Fibroblast of gingiva (primary cell): ENCODE results near the gene SUSD6.
"Not testable (repeated sequence)": the region's sequence is repeated elsewhere in the genome, so short reads cannot be mapped to it uniquely, and the experiment has no call there.

Experiments
- DNase-seq: peaks from one replicate; pipeline ENCODE4 v3.0.0-alpha.2; 2011; ENCODE audit warnings: low read depth

SUSD6 gene

DNA sequence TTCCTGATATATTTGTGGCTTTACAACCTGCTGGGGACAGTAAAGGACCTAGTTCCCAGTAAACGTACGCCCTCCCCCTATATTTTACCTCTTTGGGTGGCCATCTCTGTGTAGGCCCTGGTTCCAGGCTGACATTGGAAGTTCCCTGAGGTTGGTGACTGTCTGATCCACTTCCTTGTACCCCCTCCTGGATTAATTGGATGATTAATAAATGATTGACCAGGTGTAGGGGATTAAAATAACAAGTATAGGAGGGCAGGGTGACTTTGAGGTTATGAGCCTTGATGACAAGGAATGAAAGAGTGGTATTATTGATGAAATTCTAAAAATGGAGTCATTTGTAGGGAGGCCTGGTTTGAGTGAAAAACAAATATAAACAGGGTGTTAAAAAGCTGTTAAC, 9.6 kb downstream of the SUSD6 start:
- DNase-seq: no peak

DNA sequence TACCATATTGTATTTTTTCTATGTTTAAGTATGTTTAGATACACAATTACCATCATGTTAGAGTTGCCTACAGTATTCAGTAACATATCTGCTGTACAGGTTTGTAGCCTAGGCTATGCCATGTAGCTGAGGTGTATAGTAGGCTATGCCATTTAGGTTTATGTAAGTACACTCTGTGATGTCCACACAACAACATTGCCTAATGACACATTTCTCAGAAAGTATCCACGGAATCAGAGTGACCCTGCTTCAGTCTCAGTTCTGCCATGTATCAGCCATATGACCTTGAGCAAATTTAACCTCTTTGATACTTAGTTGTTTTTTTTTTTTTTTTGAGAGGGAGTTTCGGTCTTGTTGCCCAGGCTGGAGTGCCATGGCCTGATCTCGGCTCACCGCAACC, 12.7 kb downstream of the SUSD6 start:
- DNase-seq: no peak

DNA sequence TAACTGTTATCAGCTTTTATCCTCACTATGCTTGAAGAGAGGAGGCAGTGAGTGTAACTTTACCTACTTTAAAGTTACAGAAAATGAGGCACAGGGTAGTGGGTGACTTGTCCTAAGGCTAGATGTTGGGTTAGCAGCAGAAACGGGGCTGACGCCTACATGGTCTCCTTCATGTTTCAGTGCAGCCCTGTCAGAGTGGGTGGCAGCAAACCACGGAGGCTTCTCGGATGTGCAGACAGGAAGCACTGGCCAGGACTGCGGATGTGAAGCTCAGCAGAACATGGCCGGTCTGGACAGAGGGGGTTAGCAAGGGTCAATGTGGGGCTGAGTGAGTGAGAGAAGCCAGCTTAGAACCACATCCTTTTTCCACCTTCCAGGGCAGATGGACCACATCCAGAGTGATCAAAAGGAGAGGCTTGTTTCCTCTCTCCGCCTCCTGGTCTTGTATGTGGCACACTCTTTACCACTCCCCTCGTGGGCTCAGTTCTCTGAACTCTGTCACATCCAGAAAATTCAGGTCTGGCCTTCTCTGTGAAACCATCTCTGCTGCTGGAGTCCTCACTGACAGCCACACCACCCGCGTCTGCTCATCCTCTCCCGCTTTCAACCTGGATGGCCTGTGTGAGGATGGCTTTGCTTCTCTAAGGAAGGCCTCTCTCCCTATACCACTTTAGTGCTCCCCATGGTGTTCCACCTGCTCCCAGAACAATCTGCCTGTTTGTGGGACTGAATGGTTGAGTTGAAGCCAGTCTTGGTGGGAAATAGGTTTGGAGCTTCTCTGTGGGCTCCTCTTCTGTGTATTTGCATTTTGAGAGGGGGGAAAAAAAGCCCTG, 14.1 kb downstream of the SUSD6 start:
- DNase-seq: no peak

DNA sequence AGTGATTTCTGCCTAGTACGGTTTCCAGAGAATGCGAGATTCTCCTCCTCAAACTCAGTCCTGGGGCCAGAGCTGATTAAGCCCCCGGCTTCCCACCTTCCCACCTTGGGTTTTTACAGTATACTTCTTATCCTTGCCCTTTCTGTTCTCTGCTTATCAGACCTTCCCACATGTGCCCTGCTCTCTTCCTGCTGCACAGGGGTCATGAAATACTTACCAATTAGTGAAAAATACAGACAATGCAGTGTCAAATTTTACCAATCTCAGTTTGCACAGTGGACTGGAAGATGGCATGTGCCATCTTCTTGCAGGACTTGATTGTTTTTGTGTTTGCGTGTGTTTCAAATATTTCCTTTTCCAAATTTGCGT, 14.7 kb downstream of the SUSD6 start:
- DNase-seq: no peak

DNA sequence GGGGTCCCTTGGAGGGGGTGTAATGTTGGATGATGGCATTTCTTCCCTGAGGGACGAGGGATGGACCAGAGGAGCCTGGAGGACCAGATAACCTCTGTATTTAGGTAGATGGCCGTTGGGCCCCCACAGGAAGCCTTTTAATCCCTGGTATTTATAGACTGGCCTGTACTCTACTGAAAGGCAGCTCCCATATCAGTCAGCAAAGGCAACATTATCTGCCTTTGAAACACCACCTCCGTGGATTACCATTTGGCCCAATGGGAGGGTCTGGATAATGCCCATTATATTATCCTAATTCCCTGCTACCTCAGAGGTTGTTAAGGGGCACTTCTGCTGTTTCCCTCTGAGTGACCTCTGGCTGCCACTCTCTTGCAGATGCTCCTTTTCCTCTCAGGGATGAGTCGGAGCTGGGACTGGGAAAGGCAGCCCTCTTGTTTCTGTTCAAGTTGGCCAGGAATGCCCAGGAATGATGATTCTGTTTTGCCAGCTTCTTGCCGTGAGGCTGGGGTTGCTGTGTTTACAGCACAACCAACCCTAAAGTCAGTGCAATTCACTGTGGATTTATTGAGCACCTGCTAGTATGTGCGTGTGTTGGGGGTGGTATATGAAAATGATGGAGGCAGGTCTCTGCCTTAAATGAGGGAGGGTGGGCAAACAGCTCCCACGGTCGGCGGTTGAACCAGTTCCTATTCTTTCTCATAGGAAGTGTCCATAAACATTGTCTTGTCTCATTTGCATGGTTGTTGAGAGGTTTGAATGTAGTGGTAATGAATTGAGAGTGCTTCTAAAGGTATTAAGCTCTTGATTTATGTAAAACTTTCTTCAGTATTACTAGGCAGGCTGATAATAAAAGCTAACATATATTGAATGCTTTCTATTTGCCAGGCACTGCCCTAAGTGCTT, 18.1 kb downstream of the SUSD6 start:
- no peak for DNase-seq

DNA sequence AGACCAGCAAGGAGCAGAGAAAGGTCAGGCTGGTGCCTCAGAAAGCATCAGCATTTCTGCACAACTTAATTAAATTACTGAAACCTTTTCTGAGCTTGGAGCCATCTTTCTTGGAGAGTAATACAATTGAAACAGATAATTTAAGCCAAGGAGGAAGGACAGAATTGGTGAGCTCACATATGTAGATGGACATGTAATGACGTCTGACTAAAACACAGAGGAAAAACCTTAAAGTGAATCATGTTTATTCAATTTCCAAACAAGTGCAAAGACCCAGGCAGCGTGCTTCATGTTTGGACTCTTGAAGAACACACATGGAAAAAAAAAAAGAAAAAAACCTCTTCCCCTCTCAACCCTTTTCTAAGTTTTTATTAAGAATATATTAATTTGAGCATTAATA, 19.0 kb downstream of the SUSD6 start:
- DNase-seq: no peak

DNA sequence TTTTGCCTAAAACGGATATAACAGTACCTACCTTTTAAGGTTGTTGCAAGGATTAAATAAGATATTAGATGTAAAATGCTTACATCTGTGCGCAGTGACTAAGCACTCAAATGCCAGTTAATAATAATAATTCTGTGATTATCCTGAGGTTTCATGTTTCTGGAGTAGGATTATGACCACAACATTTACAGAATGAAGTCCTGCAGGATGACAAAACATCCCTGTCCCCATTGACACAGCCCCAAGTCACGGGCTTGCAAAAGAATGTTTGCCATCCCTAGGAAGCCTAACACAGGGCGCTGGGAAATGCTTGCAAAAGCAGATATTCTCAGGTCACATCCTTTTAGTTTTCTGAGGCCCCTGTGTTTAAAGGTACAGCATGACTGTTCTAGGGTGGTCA, 20.1 kb downstream of the SUSD6 start:
- peak; percentile 80 for DNase-seq

DNA sequence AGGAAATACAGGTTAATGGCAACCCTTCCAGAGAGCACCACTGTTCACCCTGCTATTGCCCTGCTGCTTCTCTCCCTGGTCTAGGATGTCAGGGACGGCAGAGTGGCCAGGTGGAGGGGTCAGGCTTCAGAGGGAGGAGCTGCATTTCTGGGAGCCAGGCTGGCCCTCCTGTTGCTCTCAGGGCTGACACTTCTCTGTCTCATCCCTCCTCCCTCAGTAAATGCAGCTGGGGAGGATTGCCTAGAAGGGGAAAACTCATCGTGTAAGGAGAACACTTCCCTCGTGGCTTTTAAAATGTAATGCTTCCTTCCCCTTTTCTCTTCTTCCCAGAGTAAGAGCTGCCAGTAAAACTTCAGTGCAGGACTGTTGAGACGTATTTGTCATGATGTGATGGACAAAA, 20.8 kb downstream of the SUSD6 start:
- DNase-seq: no peak

DNA sequence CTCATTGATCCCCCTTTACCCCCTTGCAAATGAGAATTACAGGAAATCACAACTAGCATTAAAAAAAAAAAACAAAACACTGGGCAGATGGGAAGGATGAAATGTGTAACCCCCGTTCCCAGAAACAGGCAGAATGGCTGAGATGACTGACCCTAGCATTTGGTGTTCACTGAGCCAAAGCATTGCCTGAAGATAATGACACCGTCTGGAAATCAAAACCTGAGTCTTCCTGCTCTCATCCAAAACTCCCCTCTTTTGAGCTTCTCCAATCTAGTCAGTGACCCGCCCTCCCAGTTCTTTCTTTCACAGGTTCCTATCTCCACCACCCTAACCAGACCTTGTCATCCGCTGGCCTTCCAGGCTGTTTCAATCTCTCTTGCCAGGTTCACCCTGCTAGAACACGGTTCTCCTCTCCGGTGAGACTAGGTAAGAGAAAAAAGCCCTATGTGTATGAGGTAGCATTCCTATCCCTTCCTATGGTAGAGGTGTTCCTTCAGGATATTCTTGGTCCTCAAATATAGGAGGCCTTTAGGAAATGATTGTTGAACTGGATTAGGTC, 21.3 kb downstream of the SUSD6 start:
- no peak for DNase-seq

DNA sequence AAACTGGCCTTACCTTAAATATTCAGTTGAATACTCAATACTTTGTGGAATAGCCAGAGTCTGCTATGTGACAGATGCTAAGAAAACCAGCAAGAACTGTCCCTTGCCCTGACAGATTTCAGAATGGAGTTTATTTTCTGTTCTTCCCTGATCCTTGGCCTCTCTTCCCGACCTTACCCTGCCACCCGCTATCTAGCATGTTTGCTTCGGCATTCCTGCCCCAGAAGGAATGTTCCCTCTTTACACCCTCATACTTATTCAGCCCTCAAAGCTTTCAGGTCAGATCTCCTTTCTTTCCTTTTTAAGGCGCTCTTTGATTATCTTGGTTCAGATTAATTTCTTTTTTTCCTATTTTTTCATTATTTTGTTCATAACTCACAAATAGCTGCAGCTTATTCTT, 21.8 kb downstream of the SUSD6 start:
- DNase-seq: no peak

DNA sequence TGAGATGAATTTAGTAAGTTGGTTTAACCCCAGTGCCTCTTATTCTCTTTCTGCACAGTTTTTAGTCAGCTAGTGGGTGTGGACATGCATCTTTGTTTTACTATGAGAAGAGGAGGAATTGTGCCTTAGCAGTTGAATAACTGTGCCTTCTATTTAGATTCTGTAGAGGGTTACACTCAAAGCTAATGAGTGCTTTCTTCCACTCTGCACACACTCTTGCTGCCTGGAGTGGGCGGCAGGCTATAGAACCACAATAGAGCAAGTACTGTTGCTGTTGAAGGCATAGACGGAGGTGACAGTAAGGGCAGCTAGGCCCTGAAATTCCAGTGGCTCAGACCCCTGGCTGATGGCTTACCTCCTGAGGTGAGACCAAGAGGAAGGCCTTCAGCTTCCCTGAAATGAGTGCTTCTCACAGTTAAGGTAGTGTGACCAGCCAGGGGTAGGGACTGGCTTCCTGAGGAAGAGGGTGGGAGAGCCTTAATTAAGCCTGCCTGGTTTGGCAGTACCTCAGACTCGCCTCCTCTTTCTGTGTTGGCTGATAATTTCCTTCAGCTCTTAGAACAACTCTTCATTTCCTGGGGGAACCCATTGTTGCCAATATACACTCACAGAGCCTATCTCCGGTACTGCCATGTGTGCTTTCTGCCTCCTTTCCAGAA, 24.7 kb downstream of the SUSD6 start:
- DNase-seq: no peak

DNA sequence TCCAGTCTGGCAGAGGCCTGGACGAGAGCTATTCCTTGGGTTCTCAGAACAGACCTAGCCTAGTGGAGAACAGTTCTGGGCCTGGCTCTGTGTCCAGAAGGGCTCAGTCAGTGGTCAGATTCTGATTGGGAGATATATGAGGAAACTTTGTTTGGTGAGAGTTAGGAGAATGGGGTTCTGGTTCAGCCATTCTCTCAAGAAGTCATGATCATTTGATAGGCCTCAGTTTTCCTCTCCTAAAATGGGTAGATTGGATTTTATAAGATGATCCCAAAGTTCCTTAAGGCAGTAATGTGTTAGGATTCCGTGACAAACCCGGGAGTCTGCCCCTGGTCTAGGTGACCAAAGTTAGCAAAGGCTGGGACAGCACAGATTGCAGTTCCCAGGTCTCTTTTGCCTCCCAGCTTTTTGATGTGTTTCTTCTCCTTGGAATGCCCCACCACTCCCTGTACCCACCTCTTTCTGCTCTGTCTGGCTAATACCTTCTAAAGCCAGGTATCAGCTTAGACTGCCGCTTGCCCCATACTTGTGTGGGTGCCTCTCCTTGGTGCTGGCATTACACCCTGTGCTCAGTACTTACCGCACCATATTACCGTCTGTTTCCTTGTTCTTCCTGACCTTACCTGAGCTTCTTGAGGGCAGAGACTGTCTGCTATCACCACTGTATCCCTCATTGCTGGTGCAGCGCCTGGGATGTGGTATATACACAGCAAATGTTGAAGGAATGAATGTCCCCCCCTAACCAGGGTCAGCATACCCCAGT, 25.5 kb downstream of the SUSD6 start:
- no peak for DNase-seq

DNA sequence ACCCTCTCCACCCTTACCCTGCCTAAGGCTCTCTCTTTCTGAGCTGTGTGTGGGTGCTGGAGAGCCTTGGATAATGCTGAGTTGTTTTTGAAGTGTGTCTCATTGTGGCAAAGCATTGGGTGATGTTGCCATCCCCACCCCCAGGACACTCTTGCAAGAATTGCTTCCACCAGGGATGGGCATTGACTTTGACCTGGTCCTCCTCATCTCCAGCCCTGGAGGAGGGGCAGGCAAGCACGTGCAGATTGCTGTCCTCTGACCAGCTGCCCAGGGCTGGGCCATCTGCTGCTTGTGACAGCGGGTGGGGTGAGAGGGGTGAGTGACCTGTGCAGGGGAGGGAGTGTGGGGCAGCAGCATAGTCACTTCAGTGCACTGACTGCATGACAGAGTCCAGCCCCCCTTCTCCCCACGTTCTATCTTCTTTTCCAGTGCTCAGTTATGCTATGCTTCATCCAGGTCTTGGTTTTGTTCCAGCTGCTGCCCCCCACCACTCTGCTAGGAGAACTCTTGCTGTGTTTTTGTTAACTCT, 26.2 kb downstream of the SUSD6 start:
- no peak for DNase-seq

DNA sequence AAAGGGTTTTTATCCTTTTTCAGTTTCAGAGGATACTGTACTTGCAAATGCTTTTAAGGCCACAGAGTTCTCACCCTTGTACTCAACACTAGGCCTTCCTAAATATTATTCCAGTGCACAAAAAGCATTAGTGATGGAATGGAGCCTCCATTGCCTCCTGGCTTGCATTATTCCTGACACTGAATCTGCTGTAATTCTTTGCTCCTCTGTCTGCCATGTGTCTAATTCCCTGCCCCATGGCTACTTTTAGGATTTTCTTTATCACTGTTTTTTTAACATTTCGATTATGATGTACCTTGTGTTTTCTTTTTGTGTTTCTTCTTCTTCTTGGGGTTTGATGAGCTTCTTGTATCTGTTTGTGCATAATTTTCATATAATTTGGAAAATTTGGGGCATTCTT, 29.5 kb downstream of the SUSD6 start:
- DNase-seq: no peak

DNA sequence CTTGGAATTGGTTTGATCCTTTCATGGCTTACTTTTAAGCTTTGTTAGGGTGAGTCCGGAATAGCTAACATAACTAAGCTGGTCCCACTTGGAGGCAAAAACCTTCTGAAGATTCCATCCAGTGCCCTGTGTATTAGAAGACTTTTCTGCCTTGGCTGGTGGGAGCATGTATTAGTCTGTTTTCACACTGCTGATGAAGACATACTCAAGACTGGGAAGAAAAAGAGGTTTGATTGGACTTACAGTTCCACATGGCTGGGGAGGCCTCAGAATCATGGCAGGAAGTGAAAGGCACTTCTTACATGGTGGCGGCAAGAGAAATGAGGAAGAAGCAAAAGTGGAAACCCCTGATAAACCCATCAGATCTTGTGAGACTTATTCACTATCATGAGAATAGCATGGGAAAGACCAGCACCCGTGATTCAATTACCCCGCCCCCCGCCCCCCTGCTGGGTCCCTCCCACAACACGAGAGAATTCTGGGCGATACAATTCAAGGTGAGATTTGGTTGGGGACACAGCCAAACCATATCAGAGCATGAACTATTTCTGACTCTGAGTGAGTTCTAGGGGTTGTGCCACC, 30.9 kb downstream of the SUSD6 start:
- DNase-seq: not testable (repeated sequence)

DNA sequence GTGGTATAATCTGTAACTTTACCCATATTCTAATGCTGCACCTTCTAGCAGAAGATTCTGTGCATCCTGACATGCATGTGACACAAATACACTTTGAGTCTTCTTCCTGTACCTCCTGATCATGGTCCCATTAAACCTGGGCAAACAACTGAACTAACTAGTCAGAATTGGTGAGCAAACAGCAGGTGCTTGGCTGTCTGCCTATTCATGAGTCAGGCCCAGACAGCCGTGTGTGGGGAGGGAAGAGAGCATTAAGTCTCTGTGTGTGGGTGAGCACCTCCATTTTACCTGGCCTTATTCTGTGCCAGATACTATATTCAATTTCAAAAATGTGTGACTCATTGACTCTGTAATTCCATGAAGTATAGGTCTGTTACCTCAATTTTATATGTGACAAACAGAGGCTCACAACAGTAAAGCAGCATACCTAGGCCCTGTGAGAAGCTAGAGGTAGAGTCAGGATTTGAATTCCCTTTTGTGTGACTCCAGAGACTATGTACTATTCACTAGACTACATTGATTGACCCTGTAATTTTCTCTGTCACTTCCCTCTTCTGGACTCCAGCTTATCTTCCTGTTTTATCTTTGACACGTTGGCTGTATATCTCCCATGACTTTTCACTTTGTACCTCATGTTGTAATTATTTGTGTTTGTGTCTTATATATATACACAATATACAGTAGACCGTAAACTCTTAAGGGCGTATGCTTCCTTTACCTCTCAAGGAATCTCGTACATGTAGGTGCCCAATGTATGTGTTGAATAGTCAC, 32.2 kb downstream of the SUSD6 start:
- DNase-seq: no peak

DNA sequence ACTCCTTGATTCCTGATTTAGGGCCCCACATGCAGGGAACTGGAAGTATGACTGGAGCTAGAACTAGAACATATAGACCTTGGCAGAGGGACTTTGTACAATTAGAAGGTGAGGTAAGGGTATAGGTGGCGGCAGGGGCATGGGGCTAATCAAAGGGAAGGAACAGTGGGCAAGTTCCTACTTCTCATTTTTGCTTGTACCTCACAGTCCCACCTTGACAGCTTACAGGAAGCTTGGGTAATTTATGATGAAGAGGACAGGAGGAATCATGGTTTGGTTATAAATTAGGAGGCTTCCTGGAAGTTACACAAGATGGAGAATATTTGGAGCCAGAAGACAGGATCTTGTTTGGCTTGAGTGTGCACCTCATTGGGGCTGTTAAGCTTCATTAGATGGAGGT, 33.4 kb downstream of the SUSD6 start:
- DNase-seq: no peak

DNA sequence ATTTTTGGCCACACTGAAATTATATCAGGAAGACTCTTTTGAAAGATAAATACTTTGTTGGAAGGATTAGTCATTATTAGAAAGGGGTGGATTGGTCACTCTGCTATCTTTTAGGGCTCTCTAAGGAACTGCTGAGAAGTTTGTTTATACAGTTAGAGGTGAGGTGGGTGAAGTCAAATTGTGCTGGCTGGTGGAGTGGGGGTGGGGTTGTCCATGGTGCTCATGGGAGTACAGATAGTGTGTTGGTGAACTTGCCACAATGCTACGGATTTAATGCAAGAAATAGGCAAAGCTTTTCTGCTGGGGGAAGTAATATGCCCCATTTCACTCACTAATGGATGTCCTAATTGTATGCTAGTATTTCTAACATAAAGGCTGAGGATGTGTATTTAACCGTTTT, 35.8 kb downstream of the SUSD6 start:
- DNase-seq: no peak

DNA sequence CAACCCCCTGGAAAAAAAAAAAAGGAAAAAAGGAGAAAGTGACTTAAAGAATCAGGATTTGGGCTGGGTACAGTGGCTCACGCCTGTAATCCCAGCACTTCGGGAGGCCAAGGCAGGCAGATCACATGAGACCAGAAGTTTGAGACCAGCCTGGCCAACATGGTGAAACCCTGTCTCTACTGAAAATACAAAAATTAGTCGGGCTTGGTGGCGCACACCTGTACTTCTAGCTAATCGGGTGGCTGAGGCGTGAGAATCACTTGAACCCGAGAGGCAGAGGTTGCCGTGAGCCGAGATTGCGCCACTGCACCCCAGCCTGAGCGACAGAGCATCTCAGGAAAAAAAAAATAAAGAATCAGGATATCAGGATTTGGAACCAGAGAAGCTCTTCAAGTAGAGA, 36.2 kb downstream of the SUSD6 start:
- not testable (repeated sequence) for DNase-seq
